ENCODE measurements around the gene CLDN1.

DNA sequence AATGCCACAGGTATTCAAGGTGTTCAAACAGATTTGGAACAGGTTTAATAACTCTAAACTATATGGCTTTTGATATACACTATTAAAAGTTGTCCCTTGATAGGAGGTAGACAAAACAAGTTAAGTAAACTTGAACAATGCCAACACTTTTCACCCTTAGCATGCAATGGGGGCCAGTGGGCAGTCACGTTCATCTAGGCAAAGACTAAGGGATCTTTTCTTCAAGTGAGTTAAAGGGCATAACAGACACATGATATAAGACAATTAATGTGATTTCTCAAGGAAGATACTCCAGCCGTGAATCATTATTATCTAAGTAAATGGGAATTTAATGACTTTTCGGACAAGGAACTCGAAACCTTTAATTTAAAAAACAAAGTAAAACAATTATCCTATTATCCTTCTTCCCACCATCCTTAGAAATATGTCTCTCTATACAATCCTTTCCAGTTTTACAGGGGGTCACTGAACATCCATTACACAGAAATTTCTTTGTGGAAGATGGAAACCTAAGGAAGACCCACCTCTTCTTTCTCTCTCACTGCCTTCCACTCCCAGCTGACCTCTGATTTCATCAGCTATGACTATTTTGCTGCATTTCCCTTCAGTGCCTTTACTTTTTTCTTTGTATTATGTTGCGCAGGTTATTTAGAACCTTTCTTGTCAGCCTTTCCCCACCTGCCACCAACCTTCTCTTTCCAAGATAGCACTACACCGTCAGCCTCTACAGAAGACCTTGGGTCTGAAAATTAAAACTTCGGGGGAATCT, 1.5 kb downstream of the CLDN1 start:
- TF ChIP-seq, protein P1, sequence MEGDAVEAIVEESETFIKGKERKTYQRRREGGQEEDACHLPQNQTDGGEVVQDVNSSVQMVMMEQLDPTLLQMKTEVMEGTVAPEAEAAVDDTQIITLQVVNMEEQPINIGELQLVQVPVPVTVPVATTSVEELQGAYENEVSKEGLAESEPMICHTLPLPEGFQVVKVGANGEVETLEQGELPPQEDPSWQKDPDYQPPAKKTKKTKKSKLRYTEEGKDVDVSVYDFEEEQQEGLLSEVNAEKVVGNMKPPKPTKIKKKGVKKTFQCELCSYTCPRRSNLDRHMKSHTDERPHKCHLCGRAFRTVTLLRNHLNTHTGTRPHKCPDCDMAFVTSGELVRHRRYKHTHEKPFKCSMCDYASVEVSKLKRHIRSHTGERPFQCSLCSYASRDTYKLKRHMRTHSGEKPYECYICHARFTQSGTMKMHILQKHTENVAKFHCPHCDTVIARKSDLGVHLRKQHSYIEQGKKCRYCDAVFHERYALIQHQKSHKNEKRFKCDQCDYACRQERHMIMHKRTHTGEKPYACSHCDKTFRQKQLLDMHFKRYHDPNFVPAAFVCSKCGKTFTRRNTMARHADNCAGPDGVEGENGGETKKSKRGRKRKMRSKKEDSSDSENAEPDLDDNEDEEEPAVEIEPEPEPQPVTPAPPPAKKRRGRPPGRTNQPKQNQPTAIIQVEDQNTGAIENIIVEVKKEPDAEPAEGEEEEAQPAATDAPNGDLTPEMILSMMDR (IDR thresholded peaks at IDR 0.05; ENCODE audit: low read length): no peak
- TF ChIP-seq EZH2 (optimal IDR thresholded peaks at IDR 0.05; ENCODE audit: low read depth, low read length) (no peak), EZH2phosphoT487 (IDR thresholded peaks at IDR 0.05; ENCODE audit: low read length) (no peak)

Measured in MM.1S (cell line).